ENCODE measurements around the gene RBP7. TPM values are rescaled to one million over a fixed set of nuclear protein-coding genes. Genes with fewer than 3 reads are reported as not detected.
"Not testable (repeated sequence)": the region's sequence is repeated elsewhere in the genome, so short reads cannot be mapped to it uniquely, and the experiment has no call there.

Gene RBP7
- total RNA-seq, 4 donors from 2014 or later, result 2.5 to 47.1 (median 35.1) TPM

- H3K27me3 ChIP-seq, result no peaks in the 10 kb centered on the region
- H3K4me1 ChIP-seq, result no peaks in the 10 kb centered on the region
- H3K36me3 ChIP-seq, result no peaks in the 10 kb centered on the region
- H3K9me3 ChIP-seq, result no peaks in the 10 kb centered on the region
- no peak for DNase-seq
- intact Hi-C loops (cut with DNase I; ENCODE audit: low total_unique reads), result no loop called here
- H3K4me3 ChIP-seq, result no peak overlapping the region
- TF ChIP-seq POLR2A (IDR thresholded peaks at IDR 0.05) (no peak), CTCF (IDR thresholded peaks at IDR 0.05) (no peak)
- no peak overlapping the region for H3K27ac ChIP-seq
These were observed 22.5 kb downstream of the RBP7 start for GRCh38 chr1:10019561-10019960.

- DNase-seq, result no peak
- intact Hi-C loops (cut with DNase I; ENCODE audit: low total_unique reads), result no loop called here
- no peak overlapping the region for H3K27ac ChIP-seq
- no peaks in the 10 kb centered on the region for H3K36me3 ChIP-seq
- H3K9me3 ChIP-seq, result no peaks in the 10 kb centered on the region
- no peaks in the 10 kb centered on the region for H3K4me1 ChIP-seq
- no peak overlapping the region for H3K4me3 ChIP-seq
- H3K27me3 ChIP-seq, result no peaks in the 10 kb centered on the region
- TF ChIP-seq POLR2A (IDR thresholded peaks at IDR 0.05) (no peak), CTCF (IDR thresholded peaks at IDR 0.05) (no peak)
These were observed 23.1 kb downstream of the RBP7 start for GRCh38 chr1:10020086-10020485.

- H3K27me3 ChIP-seq; H3K36me3 ChIP-seq; H3K4me3 ChIP-seq; intact Hi-C loops (cut with DNase I; ENCODE audit: low total_unique reads); H3K27ac ChIP-seq; H3K4me1 ChIP-seq; DNase-seq; H3K9me3 ChIP-seq: not testable (repeated sequence)
These were observed 23.6 kb downstream of the RBP7 start for GRCh38 chr1:10020678-10021077.

GRCh38 chr1:10021992-10022391 lies 25.0 kb downstream of the RBP7 start:
- DNase-seq; H3K4me1 ChIP-seq; H3K27me3 ChIP-seq; H3K27ac ChIP-seq; H3K36me3 ChIP-seq; H3K9me3 ChIP-seq; intact Hi-C loops (cut with DNase I; ENCODE audit: low total_unique reads); H3K4me3 ChIP-seq: not testable (repeated sequence)

GRCh38 chr1:10022656-10023055 lies 25.6 kb downstream of the RBP7 start:
- H3K4me1 ChIP-seq, result no peaks in the 10 kb centered on the region
- H3K4me3 ChIP-seq, result no peak overlapping the region
- no peak for DNase-seq
- intact Hi-C loops (cut with DNase I; ENCODE audit: low total_unique reads), result no loop called here
- H3K9me3 ChIP-seq, result no peaks in the 10 kb centered on the region
- TF ChIP-seq POLR2A (IDR thresholded peaks at IDR 0.05) (no peak), CTCF (IDR thresholded peaks at IDR 0.05) (no peak)
- H3K27ac ChIP-seq, result no peak overlapping the region
- H3K36me3 ChIP-seq, result no peaks in the 10 kb centered on the region
- H3K27me3 ChIP-seq, result no peaks in the 10 kb centered on the region

GRCh38 chr1:10025354-10025753 lies 28.3 kb downstream of the RBP7 start:
- no peak for TF ChIP-seq POLR2A (IDR thresholded peaks at IDR 0.05)
- TF ChIP-seq CTCF (IDR thresholded peaks at IDR 0.05), result no peak
- Histone ChIP-seq H3K27ac (no peak overlapping the region), H3K4me3 (no peak overlapping the region), H3K9me3 (no peaks in the 10 kb centered on the region), H3K36me3 (no peaks in the 10 kb centered on the region), H3K4me1 (no peaks in the 10 kb centered on the region), H3K27me3 (no peaks in the 10 kb centered on the region)
- intact Hi-C loops (cut with DNase I; ENCODE audit: low total_unique reads), result no loop called here
- DNase-seq, result no peak

Data from uterus (tissue), 4 donors.